Measurements from ENCODE around the gene SEMA6D.

GRCh38 chr15:47813748-47814384 is 96.6 kb downstream of the SEMA6D start:
- TF ChIP-seq CTCF (IDR thresholded peaks at IDR 0.05) (no peak), POLR2A (IDR thresholded peaks at IDR 0.05) (no peak), POLR2AphosphoS5 (IDR thresholded peaks at IDR 0.05) (no peak)

Measured in sigmoid colon (tissue), 4 donors.